ENCODE results near the gene NINJ2.

- TF ChIP-seq, protein P1, sequence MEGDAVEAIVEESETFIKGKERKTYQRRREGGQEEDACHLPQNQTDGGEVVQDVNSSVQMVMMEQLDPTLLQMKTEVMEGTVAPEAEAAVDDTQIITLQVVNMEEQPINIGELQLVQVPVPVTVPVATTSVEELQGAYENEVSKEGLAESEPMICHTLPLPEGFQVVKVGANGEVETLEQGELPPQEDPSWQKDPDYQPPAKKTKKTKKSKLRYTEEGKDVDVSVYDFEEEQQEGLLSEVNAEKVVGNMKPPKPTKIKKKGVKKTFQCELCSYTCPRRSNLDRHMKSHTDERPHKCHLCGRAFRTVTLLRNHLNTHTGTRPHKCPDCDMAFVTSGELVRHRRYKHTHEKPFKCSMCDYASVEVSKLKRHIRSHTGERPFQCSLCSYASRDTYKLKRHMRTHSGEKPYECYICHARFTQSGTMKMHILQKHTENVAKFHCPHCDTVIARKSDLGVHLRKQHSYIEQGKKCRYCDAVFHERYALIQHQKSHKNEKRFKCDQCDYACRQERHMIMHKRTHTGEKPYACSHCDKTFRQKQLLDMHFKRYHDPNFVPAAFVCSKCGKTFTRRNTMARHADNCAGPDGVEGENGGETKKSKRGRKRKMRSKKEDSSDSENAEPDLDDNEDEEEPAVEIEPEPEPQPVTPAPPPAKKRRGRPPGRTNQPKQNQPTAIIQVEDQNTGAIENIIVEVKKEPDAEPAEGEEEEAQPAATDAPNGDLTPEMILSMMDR (IDR thresholded peaks at IDR 0.05): no peak
- TF ChIP-seq POLR2A (IDR thresholded peaks at IDR 0.05): no peak
These were observed 41.4 kb upstream of the NINJ2 start for GRCh38 chr12:704516-705242.
